GM12878 (cell line): ENCODE data around the gene SVIL. TPM values are rescaled to one million over a fixed set of nuclear protein-coding genes. Genes with fewer than 3 reads are reported as not detected.
"Not testable (repeated sequence)": the region's sequence is repeated elsewhere in the genome, so short reads cannot be mapped to it uniquely, and the experiment has no call there.

Experiments used
- ATAC-seq: fragments of 200-7000 bp; cut with Tn5 transposase; 3 replicates; pipeline ENCODE4 v1.9.1; 2020; ENCODE audit warnings: mild to moderate bottlenecking, moderate library complexity
- BruUV-seq: library from RNA; stranded (reverse); fragments of 400-500 nt; replicated peaks from 2 replicates; lab custom pipeline; 2021; lab: Mats Ljungman, UMichigan
- CTCF ChIA-PET: fragments of 300-600 bp; sonication (Branson Sonifier 250); formaldehyde crosslinking; extraction: SDS; loops from one replicate; lab custom pipeline; 2021; ENCODE audit warnings: inconsistent platforms; lab: Yijun Ruan, JAX
- POLR2A ChIA-PET: fragments of 350-600 bp; formaldehyde crosslinking; extraction: SDS; loops from one replicate; lab custom pipeline; 2021; ENCODE audit warnings: inconsistent platforms; lab: Charles Lee
- RAD21 ChIA-PET: fragments of 300-600 bp; sonication (Branson Sonifier 250); formaldehyde crosslinking; loops from one replicate; lab custom pipeline; 2023; ENCODE audit warnings: antibody characterized with exemption; ENCODE audit not compliant: unreplicated experiment; lab: Charles Lee
- SMC1A ChIA-PET: fragments of 300-600 bp; sonication (Branson Sonifier 250); formaldehyde crosslinking; loops from one replicate; lab custom pipeline; 2023; ENCODE audit not compliant: unreplicated experiment, uncharacterized antibody; lab: Charles Lee
- DNase-seq: peaks from one replicate; pipeline ENCODE4 v3.0.0-alpha.2; 2011; ENCODE audit warnings: low read depth, low spot score
- FAIRE-seq: peaks from 3 replicates; lab custom pipeline; 2011; peaks lifted over from hg19 to GRCh38; lab: Jason Lieb, UNC
- H2AFZ ChIP-seq: 2 replicates; pipeline ENCODE4 v1.6.0; 2011; ENCODE audit warnings: low read depth, low read length, control low read depth; ENCODE audit not compliant: control insufficient read depth
- H3K27ac ChIP-seq: 2 replicates; pipeline ENCODE4 v1.5.1; 2011; ENCODE audit warnings: control low read depth; ENCODE audit not compliant: control insufficient read depth, insufficient read depth
- H3K27me3 ChIP-seq, 2 experiments: replicated peaks in 1 of 2; 2 replicates each; pipeline versions ENCODE4 v1.6.0 to v1.6.1; 2011; ENCODE audit warnings: low read length in 1 of 2; ENCODE audit not compliant: control insufficient read depth in 2 of 2, insufficient read depth in 2 of 2
- H3K36me3 ChIP-seq, 2 experiments: 2 replicates each; pipeline ENCODE4 v1.5.1; 2011; ENCODE audit warnings: low read length in 1 of 2; ENCODE audit not compliant: control insufficient read depth in 2 of 2, insufficient read depth in 2 of 2
- H3K4me1 ChIP-seq: 2 replicates; pipeline ENCODE4 v1.6.1; 2011; ENCODE audit warnings: mild to moderate bottlenecking, low read length, moderate library complexity, mixed read lengths; ENCODE audit not compliant: control insufficient read depth, insufficient read depth
- H3K4me2 ChIP-seq: 2 replicates; pipeline ENCODE4 v1.6.0; 2011; ENCODE audit warnings: control low read depth; ENCODE audit not compliant: control insufficient read depth, insufficient read depth
- H3K4me3 ChIP-seq: fragments of 200-600 bp; sonication (generic); 2 replicates; pipeline ENCODE4 v1.5.1; 2016
- H3K79me2 ChIP-seq: 2 replicates; pipeline ENCODE4 v1.6.0; 2011; ENCODE audit warnings: low read length; ENCODE audit not compliant: control insufficient read depth, insufficient read depth
- H3K9ac ChIP-seq: 2 replicates; pipeline ENCODE4 v1.8.0; 2011; ENCODE audit warnings: low read length, control low read depth, mixed read lengths; ENCODE audit not compliant: control insufficient read depth, insufficient read depth
- H3K9me3 ChIP-seq: replicated peaks from 3 replicates; pipeline ENCODE4 v1.5.1; 2011; ENCODE audit warnings: mild to moderate bottlenecking, low read length; ENCODE audit not compliant: control insufficient read depth, insufficient read depth
- H4K20me1 ChIP-seq: 2 replicates; pipeline ENCODE4 v1.6.0; 2011; ENCODE audit not compliant: control insufficient read depth, insufficient read depth
- CUX1 ChIP-seq: IDR thresholded peaks from 2 replicates; pipeline ENCODE4 v1.6.1; 2012; ENCODE audit warnings: improper control_type of control experiment, low read depth, low read length; ENCODE audit not compliant: insufficient replicate concordance
- DPF2 ChIP-seq: fragments of 450-650 bp; IDR thresholded peaks from 2 replicates; pipeline ENCODE4 v1.6.1; 2017; ENCODE audit warnings: mild to moderate bottlenecking
- GABPA ChIP-seq: IDR thresholded peaks from 2 replicates; pipeline ENCODE4 v1.6.1; 2014; ENCODE audit warnings: antibody characterized with exemption, low read depth, mild to moderate bottlenecking, inconsistent platforms
- USF1 ChIP-seq: IDR thresholded peaks from 2 replicates; pipeline ENCODE4 v1.6.1; 2011; ENCODE audit warnings: borderline replicate concordance, low read depth, mild to moderate bottlenecking, moderate library complexity, mixed read lengths, low read length; ENCODE audit not compliant: insufficient read depth; ENCODE audit errors: extremely low read length
- WGBS: methylation state at CpG from one replicate; pipeline ENCODE4 v1.1.6; 2016; ENCODE audit warnings: low lambda C conversion rate; ENCODE audit not compliant: insufficient replicate concordance, insufficient coverage; ENCODE audit errors: missing lambda C conversion rate; 5-methylcytosine and 5-hydroxymethylcytosine counted together
- in situ Hi-C: fragments of 300-500 bp; cut with MboI; formaldehyde crosslinking; loops from 9 replicates; pipeline ENCODE4 v1.14.3; 2018; ENCODE audit warnings: mixed read lengths
- intact Hi-C: fragments of 100-400 bp; cut with micrococcal nuclease; formaldehyde crosslinking; loops from one replicate; pipeline ENCODE4 v1.14.2; 2022; ENCODE audit not compliant: unreplicated experiment
- polyA plus RNA-seq, 11 experiments: library from polyadenylated mRNA; depleted of rRNA in 4 of 11; unstranded in 6 of 11; stranded (reverse) in 5 of 11; fragments of >200 nt; fragmentation: Nextera tagmentation in 4 of 11; fragmentation: Illumina TruSeq in 1 of 11; extraction: Ambion mirVana in 4 of 11; extraction: Trizol in 1 of 11; gene quantifications; 1 replicate in 1 of 11; 2 replicates in 10 of 11; pipeline versions ENCODE4 v1.2.1 to v1.2.3, GENCODE V29; 2011 to 2016; ENCODE audit warnings: inconsistent platforms in 2 of 11, missing spikeins in 2 of 11, low read depth in 1 of 11
- total RNA-seq, 4 experiments: library from RNA; depleted of rRNA in 3 of 4; stranded (reverse); fragments of >200 nt in 3 of 4; fragmentation: Illumina TruSeq in 1 of 4; extraction: Trizol in 1 of 4; gene quantifications; 2 replicates each; pipeline versions ENCODE4 v1.2.1 to v1.2.3, GENCODE V29; 2013 to 2021

SVIL gene
- total and polyA plus RNA-seq, 10 of the 15 experiments (the other 5 are each of a cell fraction or from before 2014, with no cell fraction given): 0.22 to 1.9 (median 0.87) TPM

- no peak overlapping the region for H3K4me2 ChIP-seq
- ChIA-PET RAD21 (no interaction called here), SMC1A (no interaction called here), POLR2A (no interaction called here), CTCF (no interaction called here)
- ATAC-seq (no peak), DNase-seq (no peak), FAIRE-seq (no peak)
- no peaks in the 10 kb centered on the region for H3K4me1 ChIP-seq
- no peak overlapping the region for H3K4me3 ChIP-seq
- intact Hi-C loops (no loop called here), in situ Hi-C loops (no loop called here)
- no TSS peak for BruUV-seq
- H3K36me3 ChIP-seq: no peaks in the 10 kb centered on the region; a peak in 1 of 4 replicates
- no peaks in the 10 kb centered on the region for H4K20me1 ChIP-seq
- no peaks in the 10 kb centered on the region for H3K27me3 ChIP-seq
- WGBS: 55% methylated on average over 7 of the region's 7 CpGs
- TF ChIP-seq USF1 (no peak), CUX1 (no peak), GABPA (no peak), DPF2 (no peak)
- H3K27ac ChIP-seq: no peak overlapping the region
- no peaks in the 10 kb centered on the region for H3K9me3 ChIP-seq
- no peaks in the 10 kb centered on the region for H3K79me2 ChIP-seq
- no peak overlapping the region for H2AFZ ChIP-seq
- H3K9ac ChIP-seq: no peak overlapping the region
Measured at GRCh38 chr10:29537799-29538198, 97.0 kb downstream of the SVIL start.

- DNase-seq, BruUV-seq, RAD21 ChIA-PET, FAIRE-seq, H2AFZ ChIP-seq, H3K79me2 ChIP-seq, ATAC-seq, H3K4me2 ChIP-seq, H3K4me3 ChIP-seq, H3K27me3 ChIP-seq, H4K20me1 ChIP-seq, in situ Hi-C loops, H3K4me1 ChIP-seq, H3K36me3 ChIP-seq, H3K27ac ChIP-seq, intact Hi-C loops, H3K9ac ChIP-seq, SMC1A ChIA-PET, H3K9me3 ChIP-seq: not testable (repeated sequence)
- ChIA-PET CTCF (interaction anchor here (0.6 to 2.8 kb wide), 3 partner anchors 9 to 55 kb away, joined by 3 to 12 read pairs (median 3); no protein-coding TSS in a partner anchor), POLR2A (interaction anchor here (0.7 kb wide), 1 partner anchor 59 kb away, joined by 3 read pairs; no protein-coding TSS in a partner anchor)
- 0% methylated on average over 4 of the region's 8 CpGs for WGBS
Measured at GRCh38 chr10:29536691-29537090, 98.1 kb downstream of the SVIL start.
